ENCODE results near the gene UFM1.
"Not testable (repeated sequence)": the region's sequence is repeated elsewhere in the genome, so short reads cannot be mapped to it uniquely, and the experiment has no call there.

The UFM1 gene

GRCh38 chr13:38366954-38367645 is 17.4 kb downstream of the UFM1 start:
- DNase-seq, result no peak

GRCh38 chr13:38369058-38369457 is 19.4 kb downstream of the UFM1 start:
- no peak for DNase-seq

- DNase-seq, result not testable (repeated sequence)
Observed at GRCh38 chr13:38370096-38370495, 20.4 kb downstream of the UFM1 start.

GRCh38 chr13:38372820-38373383 is 23.3 kb downstream of the UFM1 start:
- no peak for DNase-seq

GRCh38 chr13:38376546-38376945 is 26.9 kb downstream of the UFM1 start:
- DNase-seq, result no peak

GRCh38 chr13:38381890-38382289 is 32.2 kb downstream of the UFM1 start:
- DNase-seq, result no peak

GRCh38 chr13:38382946-38383345 is 33.3 kb downstream of the UFM1 start:
- no peak for DNase-seq

- no peak for DNase-seq
Observed at GRCh38 chr13:38384171-38384570, 34.5 kb downstream of the UFM1 start.

GRCh38 chr13:38385153-38385891 is 35.7 kb downstream of the UFM1 start:
- DNase-seq, result no peak

- no peak for DNase-seq
Observed at GRCh38 chr13:38386421-38386820, 36.8 kb downstream of the UFM1 start.

- no peak for DNase-seq
Observed at GRCh38 chr13:38391341-38391740, 41.7 kb downstream of the UFM1 start.

GRCh38 chr13:38394777-38395496 is 45.3 kb downstream of the UFM1 start:
- no peak for DNase-seq

- DNase-seq, result no peak
Observed at GRCh38 chr13:38395497-38395788, 45.8 kb downstream of the UFM1 start.

- no peak for DNase-seq
Observed at GRCh38 chr13:38398711-38399493, 49.3 kb downstream of the UFM1 start.

- no peak for DNase-seq
Observed at GRCh38 chr13:38399535-38399934, 49.9 kb downstream of the UFM1 start.

- no peak for DNase-seq
Observed at GRCh38 chr13:38401276-38401675, 51.6 kb downstream of the UFM1 start.

GRCh38 chr13:38405216-38405615 is 55.6 kb downstream of the UFM1 start:
- DNase-seq, result no peak

- DNase-seq, result no peak
Observed at GRCh38 chr13:38409771-38410170, 60.1 kb downstream of the UFM1 start.

- DNase-seq, result no peak
Observed at GRCh38 chr13:38412266-38412665, 62.6 kb downstream of the UFM1 start.
